Measurements from ENCODE around the gene STRN.
"Not testable (repeated sequence)": the region's sequence is repeated elsewhere in the genome, so short reads cannot be mapped to it uniquely, and the experiment has no call there.

The STRN gene

DNA sequence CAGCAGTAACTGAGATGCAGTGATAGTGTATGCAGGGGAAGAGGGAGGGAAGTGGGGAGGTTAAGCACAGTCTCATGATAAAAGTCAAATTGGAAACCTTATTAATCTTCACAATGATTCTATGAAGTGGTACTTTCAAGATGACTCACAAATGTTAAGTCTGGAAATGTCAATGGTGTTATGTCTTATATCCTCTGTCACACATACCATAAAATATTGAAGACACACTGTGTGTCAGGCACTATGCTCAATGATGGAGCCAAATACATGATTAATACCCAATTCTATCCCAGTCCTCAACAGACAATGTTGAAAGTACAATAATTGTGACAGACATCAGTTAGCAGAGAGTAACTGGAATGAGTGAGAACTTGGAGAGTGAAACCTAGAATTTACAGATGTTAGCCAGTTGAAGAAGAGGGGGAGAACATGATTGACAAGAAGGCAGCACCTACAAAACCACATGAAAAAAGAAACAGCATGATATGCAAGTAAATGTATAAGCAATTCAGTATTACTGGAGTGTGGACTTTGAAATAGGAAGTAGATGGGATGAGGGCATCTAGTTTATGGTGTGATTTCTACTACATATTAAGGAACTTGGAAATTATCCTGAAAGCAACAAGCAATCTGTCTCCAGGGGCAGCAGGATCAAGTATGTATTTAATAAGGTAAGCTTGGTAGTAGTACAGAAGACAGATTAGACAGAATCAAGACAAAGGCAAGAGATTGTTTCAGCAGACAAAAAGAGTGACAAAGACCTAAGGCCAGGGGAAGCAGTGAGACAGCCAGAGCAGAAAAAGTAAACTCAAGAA is 107.6 kb downstream of the STRN start:
- Histone ChIP-seq H3K36me3 (ENCODE audit: control insufficient read depth, insufficient read depth, low read length) (no peaks in the 10 kb centered on the region), H3K27me3 (ENCODE audit: control insufficient read depth, insufficient read depth, low read length) (no peaks in the 10 kb centered on the region), H3K9ac (ENCODE audit: low read depth, low read length) (no peak overlapping the region), H3K4me3 (ENCODE audit: low read depth, low read length) (no peak overlapping the region), H3K9me3 (ENCODE audit: control insufficient read depth, insufficient read depth, low read length) (no peaks in the 10 kb centered on the region), H3K4me1 (ENCODE audit: control insufficient read depth, insufficient read depth, low read length) (no peaks in the 10 kb centered on the region)

DNA sequence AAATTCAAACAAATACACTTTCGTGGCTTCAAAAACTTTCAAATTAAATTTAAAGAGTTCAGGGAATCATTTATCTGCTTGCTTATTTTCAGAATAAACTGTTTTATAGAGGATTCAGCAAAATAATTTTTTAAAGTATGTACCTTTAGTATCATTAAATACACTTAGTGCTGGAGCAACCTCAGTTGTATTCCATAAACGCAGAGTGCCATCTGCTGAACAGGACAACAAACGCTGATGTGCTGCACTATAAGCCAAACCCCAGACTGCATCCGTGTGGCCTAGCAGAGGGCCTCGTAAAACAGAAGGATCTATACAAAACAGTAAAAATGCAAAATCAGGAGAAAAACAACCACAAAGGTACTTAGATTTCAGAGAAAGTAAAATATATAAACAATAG is 108.6 kb downstream of the STRN start:
- H3K4me3 ChIP-seq (ENCODE audit: low read depth, low read length): no peak overlapping the region
- no peaks in the 10 kb centered on the region for H3K9me3 ChIP-seq (ENCODE audit: control insufficient read depth, insufficient read depth, low read length)
- H3K9ac ChIP-seq (ENCODE audit: low read depth, low read length): no peak overlapping the region
- H3K4me1 ChIP-seq (ENCODE audit: control insufficient read depth, insufficient read depth, low read length): no peaks in the 10 kb centered on the region
- H3K36me3 ChIP-seq (ENCODE audit: control insufficient read depth, insufficient read depth, low read length): no peaks in the 10 kb centered on the region
- no peaks in the 10 kb centered on the region for H3K27me3 ChIP-seq (ENCODE audit: control insufficient read depth, insufficient read depth, low read length)

GRCh38 chr2:36855429-36855828 is 110.9 kb downstream of the STRN start:
- Histone ChIP-seq H3K27me3 (ENCODE audit: control insufficient read depth, insufficient read depth, low read length) (no peaks in the 10 kb centered on the region), H3K9me3 (ENCODE audit: control insufficient read depth, insufficient read depth, low read length) (no peaks in the 10 kb centered on the region), H3K36me3 (ENCODE audit: control insufficient read depth, insufficient read depth, low read length) (no peaks in the 10 kb centered on the region), H3K4me3 (ENCODE audit: low read depth, low read length) (no peak overlapping the region), H3K9ac (ENCODE audit: low read depth, low read length) (no peak overlapping the region), H3K4me1 (ENCODE audit: control insufficient read depth, insufficient read depth, low read length) (no peaks in the 10 kb centered on the region)

GRCh38 chr2:36854241-36854640 is 112.1 kb downstream of the STRN start:
- no peak overlapping the region for H3K9ac ChIP-seq (ENCODE audit: low read depth, low read length)
- no peaks in the 10 kb centered on the region for H3K9me3 ChIP-seq (ENCODE audit: control insufficient read depth, insufficient read depth, low read length)
- no peak overlapping the region for H3K4me3 ChIP-seq (ENCODE audit: low read depth, low read length)
- H3K36me3 ChIP-seq (ENCODE audit: control insufficient read depth, insufficient read depth, low read length): peaks cover 2% of the 10 kb centered on the region
- H3K27me3 ChIP-seq (ENCODE audit: control insufficient read depth, insufficient read depth, low read length): no peaks in the 10 kb centered on the region
- no peaks in the 10 kb centered on the region for H3K4me1 ChIP-seq (ENCODE audit: control insufficient read depth, insufficient read depth, low read length)

DNA sequence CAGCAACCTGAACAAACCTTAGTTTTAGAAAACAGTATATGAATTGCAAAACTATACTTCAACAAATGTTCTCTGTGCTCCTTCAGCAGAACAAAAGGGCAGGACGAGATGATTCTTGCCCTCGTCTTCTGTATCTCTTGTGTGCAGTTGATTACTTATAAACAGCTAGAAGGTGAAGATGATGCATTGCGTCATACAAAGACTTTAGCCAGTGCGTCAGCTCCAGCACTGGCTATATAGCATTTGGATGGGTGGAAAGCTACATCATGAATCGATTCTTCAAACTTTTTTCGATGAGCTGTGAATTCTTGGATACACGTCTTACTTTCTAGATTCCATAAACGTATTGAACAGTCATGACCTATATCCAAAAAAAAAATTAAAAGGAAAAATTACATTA is 117.1 kb downstream of the STRN start:
- H3K4me1 ChIP-seq (ENCODE audit: control insufficient read depth, insufficient read depth, low read length): peaks cover 3% of the 10 kb centered on the region
- no peaks in the 10 kb centered on the region for H3K27me3 ChIP-seq (ENCODE audit: control insufficient read depth, insufficient read depth, low read length)
- no peak overlapping the region for H3K9ac ChIP-seq (ENCODE audit: low read depth, low read length)
- no peak overlapping the region for H3K4me3 ChIP-seq (ENCODE audit: low read depth, low read length)
- H3K9me3 ChIP-seq (ENCODE audit: control insufficient read depth, insufficient read depth, low read length): no peaks in the 10 kb centered on the region
- H3K36me3 ChIP-seq (ENCODE audit: control insufficient read depth, insufficient read depth, low read length): peaks cover 5% of the 10 kb centered on the region

GRCh38 chr2:36843838-36844237 is 122.5 kb downstream of the STRN start:
- peaks cover 8% of the 10 kb centered on the region for H3K4me1 ChIP-seq (ENCODE audit: control insufficient read depth, insufficient read depth, low read length)
- no peaks in the 10 kb centered on the region for H3K36me3 ChIP-seq (ENCODE audit: control insufficient read depth, insufficient read depth, low read length)
- no peak overlapping the region for H3K9ac ChIP-seq (ENCODE audit: low read depth, low read length)

GRCh38 chr2:36839976-36840617 is 126.2 kb downstream of the STRN start:
- no peaks in the 10 kb centered on the region for H3K36me3 ChIP-seq (ENCODE audit: control insufficient read depth, insufficient read depth, low read length)
- H3K4me1 ChIP-seq (ENCODE audit: control insufficient read depth, insufficient read depth, low read length): peaks cover 17% of the 10 kb centered on the region
- no peak overlapping the region for H3K4me3 ChIP-seq (ENCODE audit: low read depth, low read length)
- H3K27me3 ChIP-seq (ENCODE audit: control insufficient read depth, insufficient read depth, low read length): no peaks in the 10 kb centered on the region
- H3K9me3 ChIP-seq (ENCODE audit: control insufficient read depth, insufficient read depth, low read length): no peaks in the 10 kb centered on the region
- no peak overlapping the region for H3K9ac ChIP-seq (ENCODE audit: low read depth, low read length)

More at GRCh38 chr2:36843838-36844237, 122.5 kb downstream of the STRN start:
- Histone ChIP-seq H3K4me3 (ENCODE audit: low read depth, low read length) (no peak overlapping the region), H3K27me3 (ENCODE audit: control insufficient read depth, insufficient read depth, low read length) (no peaks in the 10 kb centered on the region), H3K9me3 (ENCODE audit: control insufficient read depth, insufficient read depth, low read length) (no peaks in the 10 kb centered on the region)

GRCh38 chr2:36834731-36835524 is 131.4 kb downstream of the STRN start:
- Histone ChIP-seq H3K4me1 (ENCODE audit: control insufficient read depth, insufficient read depth, low read length) (peaks cover 17% of the 10 kb centered on the region), H3K27me3 (ENCODE audit: control insufficient read depth, insufficient read depth, low read length) (no peaks in the 10 kb centered on the region), H3K4me3 (ENCODE audit: low read depth, low read length) (no peak overlapping the region), H3K9ac (ENCODE audit: low read depth, low read length) (no peak overlapping the region), H3K36me3 (ENCODE audit: control insufficient read depth, insufficient read depth, low read length) (no peaks in the 10 kb centered on the region), H3K9me3 (ENCODE audit: control insufficient read depth, insufficient read depth, low read length) (no peaks in the 10 kb centered on the region)

DNA sequence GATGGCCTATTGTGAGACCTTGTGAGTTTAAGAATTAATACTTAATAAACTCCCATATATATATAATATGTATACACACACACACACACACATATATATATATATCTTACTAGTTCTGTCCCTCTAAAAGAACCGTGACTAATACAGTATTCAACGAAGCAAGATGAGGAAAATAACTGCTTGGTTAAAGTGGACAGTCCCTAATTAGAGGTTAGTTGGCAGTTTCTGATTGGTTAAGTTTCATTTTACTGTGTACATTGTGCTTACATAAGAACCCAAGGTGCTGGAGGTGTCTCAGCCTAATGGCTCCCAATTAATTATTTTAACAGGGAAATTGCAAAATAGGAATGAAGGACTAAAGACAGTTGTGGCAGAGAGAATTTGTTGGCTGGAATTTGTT is 132.1 kb downstream of the STRN start:
- no peaks in the 10 kb centered on the region for H3K27me3 ChIP-seq (ENCODE audit: control insufficient read depth, insufficient read depth, low read length)

DNA sequence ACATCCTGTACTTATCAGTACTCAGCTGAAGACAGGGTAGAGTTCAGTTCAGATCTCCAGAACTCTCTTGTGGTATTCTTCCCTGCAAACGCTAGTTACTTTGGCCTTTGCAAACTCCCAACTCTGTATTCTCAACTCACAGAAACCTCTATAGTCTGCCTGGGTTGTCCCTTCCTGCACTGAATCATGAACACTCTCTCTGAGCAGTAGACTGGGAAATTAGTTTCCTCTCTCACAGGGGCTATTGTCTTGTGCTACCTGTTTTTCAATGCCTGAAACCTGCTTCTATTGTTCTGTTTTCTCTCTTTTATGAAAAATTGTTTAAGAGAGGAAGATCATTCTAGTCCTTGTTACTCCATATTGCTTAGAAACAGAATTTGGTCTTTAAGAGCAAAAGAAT is 135.2 kb downstream of the STRN start:
- Histone ChIP-seq H3K4me1 (ENCODE audit: control insufficient read depth, insufficient read depth, low read length) (peaks cover 17% of the 10 kb centered on the region), H3K9me3 (ENCODE audit: control insufficient read depth, insufficient read depth, low read length) (no peaks in the 10 kb centered on the region), H3K4me3 (ENCODE audit: low read depth, low read length) (no peak overlapping the region), H3K27me3 (ENCODE audit: control insufficient read depth, insufficient read depth, low read length) (no peaks in the 10 kb centered on the region), H3K9ac (ENCODE audit: low read depth, low read length) (no peak overlapping the region), H3K36me3 (ENCODE audit: control insufficient read depth, insufficient read depth, low read length) (no peaks in the 10 kb centered on the region)

More for the DNA sequence above, 132.1 kb downstream of the STRN start:
- Histone ChIP-seq H3K9ac (ENCODE audit: low read depth, low read length) (no peak overlapping the region), H3K4me1 (ENCODE audit: control insufficient read depth, insufficient read depth, low read length) (peaks cover 17% of the 10 kb centered on the region), H3K9me3 (ENCODE audit: control insufficient read depth, insufficient read depth, low read length) (no peaks in the 10 kb centered on the region), H3K36me3 (ENCODE audit: control insufficient read depth, insufficient read depth, low read length) (no peaks in the 10 kb centered on the region), H3K4me3 (ENCODE audit: low read depth, low read length) (no peak overlapping the region)

DNA sequence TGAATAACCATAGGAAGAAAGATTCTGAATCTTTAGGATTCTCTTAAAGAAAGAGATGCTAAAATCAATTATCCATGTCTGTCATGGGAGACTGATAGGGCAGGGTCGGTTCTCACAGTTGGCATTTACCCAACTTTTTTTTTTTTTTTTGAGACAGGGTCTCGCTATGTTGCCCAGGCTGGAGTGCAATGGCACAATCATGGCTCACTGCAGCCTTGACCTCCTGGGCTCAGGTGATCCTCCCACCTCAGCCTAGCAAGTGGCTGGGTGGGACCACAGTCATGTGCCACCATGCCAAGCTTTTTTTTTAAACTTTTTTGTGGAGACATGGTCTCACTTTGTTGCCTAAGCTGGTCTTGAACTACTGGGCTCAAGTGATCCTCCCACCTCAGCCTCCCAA is 141.7 kb downstream of the STRN start:
- not testable (repeated sequence) for H3K4me3 ChIP-seq (ENCODE audit: low read depth, low read length); H3K9ac ChIP-seq (ENCODE audit: low read depth, low read length); H3K9me3 ChIP-seq (ENCODE audit: control insufficient read depth, insufficient read depth, low read length); H3K4me1 ChIP-seq (ENCODE audit: control insufficient read depth, insufficient read depth, low read length); H3K36me3 ChIP-seq (ENCODE audit: control insufficient read depth, insufficient read depth, low read length); H3K27me3 ChIP-seq (ENCODE audit: control insufficient read depth, insufficient read depth, low read length)

Data from iPS-15b (cell line).